Activated T-cell treated with anti-CD3 and anti-CD28 coated beads, Interleukin-2, amount 50 U/mL, for 48 hours (primary cell): Measurements from ENCODE around the gene TCFL5.
"Not testable (repeated sequence)": the region's sequence is repeated elsewhere in the genome, so short reads cannot be mapped to it uniquely, and the experiment has no call there.

Source experiments
- DNase-seq, 2 experiments: peaks; one replicate each; pipeline ENCODE4 v3.0.0-alpha.2; 2020

Gene TCFL5

DNA sequence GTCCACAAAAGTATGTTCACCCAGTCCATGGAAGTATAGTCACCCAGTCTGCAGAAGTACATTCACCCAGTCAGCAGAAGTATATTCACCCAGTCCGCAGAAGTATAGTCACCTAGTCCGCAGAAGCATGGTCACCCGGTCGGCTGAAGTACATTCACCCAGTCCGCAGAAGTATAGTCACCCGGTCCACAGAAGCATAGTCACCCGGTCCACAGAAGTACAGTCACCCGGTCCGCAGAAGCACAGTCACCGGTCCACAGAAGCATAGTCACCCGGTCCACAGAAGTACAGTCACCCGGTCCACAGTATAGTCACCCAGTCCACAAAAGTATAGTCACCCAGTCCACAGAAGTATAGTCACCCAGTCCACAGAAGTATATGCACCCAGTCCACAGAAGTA, 8.8 kb downstream of the TCFL5 start:
- no peak for DNase-seq

DNA sequence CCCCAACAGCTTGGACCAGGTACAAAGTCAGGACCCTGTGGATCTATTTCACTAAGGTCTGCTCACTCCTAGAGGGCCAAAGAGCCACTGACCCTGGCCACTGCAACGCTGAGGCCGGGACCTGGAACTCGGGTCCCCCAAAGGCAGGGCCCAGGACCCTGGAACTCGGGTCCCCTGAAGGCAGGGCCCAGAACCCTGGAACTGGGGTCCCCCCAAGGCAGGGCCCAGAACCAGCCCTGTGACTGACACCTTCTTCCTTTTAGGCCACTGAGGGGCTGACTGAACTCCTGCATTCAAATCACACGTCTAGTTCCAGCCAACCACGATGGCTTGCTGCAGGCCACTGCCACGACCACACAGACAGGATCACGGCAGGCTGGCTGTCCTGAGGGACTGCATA, 9.4 kb downstream of the TCFL5 start:
- DNase-seq = no peak

DNA sequence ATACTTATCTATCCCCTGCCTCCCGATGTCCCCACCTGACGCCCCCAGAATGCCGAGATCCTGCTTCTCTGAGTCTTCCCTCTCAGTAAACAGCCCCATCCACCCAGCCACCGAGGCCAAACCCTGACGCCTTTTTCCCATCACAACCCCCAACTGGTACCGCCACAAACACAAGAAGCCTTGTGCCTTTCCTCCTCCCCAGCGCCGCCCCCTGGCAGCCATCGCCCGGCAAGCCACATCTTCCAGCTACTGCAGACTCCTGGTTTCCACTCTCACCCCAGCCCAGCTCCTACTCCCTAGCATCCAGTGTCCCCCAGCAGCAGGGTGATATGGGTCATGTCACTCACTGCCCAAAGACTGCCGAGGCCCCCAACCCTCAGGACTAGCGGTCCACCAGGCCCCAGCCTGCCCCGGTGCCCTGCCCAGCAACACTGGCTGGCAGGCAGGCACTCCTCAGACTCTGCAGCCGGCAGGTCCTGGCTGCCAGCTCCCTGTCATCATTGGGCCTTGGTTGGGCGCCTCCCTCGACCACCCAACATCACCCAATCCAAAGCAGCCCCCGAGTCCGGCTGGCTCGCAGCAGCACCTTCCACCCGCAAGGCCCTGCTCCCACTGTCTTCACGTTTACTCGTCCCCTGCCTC, 11.2 kb downstream of the TCFL5 start:
- no peak for DNase-seq

DNA sequence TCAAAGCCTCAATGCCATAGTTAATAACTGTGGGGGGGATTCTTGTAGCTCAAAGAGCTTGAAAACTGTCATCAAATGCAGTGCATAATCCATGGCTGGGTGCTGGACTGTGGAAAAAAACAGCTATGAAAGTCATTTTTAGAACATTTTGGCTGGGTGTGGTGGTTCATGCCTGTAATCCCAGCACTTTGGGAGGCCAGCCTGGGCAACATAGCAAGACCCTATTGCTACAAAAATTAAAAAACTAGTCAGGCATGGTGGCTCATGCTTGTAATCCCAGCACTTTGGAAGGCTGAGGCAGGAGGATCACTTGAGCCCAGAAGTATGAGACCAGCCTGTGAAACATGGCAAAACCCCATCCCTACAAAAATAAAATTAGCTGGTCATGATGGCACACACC, 12.2 kb downstream of the TCFL5 start:
- DNase-seq = no peak

DNA sequence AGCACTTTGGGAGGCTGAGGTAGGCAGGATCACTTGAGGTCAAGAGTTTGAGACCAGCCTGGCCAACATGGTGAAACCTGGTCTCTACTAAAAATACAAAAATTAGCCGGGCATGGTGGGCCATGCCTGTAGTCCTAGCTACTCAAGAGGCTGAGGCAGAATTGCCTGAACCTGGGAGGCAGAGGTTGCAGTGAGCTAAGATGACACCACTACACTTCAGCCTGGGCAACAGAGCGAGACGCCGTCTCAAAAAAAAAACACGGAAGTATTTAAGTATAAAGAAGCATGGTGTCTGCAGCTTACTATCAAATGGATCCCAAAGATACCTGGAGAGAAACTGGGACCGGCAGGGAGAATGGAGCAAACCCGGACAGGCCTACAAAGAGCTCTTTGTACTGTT, 12.7 kb downstream of the TCFL5 start:
- DNase-seq = not testable (repeated sequence)

DNA sequence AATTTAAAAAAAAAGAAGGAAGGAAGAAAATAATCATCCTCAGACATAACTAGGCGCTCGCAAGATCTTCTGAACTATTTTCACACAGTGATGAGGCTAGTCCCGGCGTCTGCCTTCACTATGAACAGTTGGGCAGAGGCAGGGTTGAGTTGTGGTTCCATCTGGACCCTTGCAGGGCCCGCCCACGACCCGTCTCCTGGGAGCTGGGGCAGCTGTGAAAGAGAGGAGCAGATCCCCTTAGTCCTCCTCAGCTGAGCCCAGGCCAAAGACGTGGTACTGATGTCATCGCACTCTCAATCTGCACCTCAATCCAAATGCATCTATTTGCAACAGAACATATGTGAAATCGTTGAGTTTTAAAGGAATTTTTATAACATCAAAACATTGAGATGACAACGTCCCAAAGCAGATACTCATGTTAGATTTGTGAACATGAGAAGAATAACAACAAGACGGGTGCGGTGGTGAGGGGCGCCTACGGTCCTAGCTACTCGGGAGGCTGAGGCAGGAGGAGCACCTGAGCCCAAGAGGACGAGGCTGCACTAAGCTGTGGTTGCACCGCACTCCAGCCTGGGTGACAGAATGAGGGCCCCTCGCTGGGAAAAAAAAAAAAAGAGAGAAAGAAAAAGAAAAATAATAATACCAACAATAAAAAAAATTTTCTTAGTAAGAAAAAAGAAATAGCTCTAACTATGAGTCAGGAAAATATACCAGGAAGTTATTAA, 15.3 kb downstream of the TCFL5 start:
- no peak for DNase-seq

DNA sequence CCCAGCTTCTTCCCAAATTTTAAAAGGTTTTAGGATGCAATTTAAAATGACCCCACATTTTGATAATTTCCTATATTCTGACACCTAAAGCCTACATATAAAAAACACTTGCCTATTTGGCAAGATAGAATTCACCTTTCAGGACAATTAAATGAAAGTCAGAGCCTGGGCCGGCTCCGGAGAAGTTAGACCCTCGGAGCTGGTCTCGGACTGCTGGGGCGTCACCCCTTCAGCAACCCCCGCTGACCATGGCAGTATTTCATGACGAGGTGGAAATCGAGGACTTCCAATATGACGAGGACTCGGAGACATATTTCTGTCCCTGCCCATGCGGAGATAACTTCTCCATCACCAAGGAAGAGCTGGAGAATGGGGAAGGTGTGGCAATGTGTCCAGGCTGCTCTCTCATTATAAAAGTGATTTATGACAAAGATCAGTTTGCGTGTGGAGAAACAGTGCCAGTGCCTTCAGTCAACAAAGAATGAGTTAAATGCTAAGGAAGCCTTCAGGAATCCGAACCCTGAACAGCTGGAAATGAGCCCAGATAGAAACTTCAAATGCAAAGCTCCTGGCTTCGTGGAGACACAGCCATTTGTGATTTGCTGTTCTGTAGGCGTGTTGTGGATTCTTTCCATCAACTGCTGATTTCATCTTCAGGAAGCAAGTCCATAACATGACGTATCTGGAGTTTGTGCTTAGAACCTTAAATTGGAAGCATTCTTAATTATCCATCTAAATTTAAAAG, 16.0 kb downstream of the TCFL5 start:
- DNase-seq = no peak

DNA sequence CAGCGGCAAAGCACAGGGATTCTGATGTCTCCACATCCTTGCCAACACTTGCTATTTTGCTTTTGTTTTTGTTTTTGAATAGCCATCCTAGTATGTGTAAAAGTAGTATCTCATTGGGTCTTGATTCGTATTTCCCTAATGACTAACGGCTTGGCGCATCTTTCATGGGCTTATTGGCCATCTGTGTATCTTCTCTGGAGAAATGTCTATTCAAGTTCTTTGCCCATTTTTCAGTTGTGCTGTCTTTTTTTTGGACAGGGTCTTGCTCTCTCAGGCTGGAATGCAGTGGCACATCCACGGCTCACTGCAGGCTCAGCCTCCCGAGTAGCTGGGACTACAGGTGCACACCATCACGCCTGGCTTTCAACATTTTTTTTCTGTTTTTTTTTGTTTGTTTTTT, 17.4 kb downstream of the TCFL5 start:
- DNase-seq = no peak

DNA sequence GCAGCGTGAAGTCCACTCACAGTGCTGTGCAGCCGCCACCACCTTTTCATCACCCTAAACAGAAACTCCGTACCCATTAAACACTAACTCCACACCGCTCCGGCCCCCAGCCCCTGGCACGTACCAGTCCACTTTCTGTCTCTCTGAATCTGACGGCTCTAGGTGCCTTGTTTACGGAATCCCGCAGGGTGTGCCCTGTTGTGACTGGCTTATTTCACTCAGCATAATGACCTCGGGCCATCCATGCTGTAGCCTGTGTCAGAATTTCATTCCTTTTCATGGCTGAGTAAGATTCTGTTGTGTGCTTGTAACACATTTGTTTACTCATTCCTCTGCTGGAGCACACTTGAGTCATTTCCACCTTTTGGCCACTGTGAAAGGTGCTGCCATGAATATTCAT, 18.0 kb downstream of the TCFL5 start:
- DNase-seq = no peak

DNA sequence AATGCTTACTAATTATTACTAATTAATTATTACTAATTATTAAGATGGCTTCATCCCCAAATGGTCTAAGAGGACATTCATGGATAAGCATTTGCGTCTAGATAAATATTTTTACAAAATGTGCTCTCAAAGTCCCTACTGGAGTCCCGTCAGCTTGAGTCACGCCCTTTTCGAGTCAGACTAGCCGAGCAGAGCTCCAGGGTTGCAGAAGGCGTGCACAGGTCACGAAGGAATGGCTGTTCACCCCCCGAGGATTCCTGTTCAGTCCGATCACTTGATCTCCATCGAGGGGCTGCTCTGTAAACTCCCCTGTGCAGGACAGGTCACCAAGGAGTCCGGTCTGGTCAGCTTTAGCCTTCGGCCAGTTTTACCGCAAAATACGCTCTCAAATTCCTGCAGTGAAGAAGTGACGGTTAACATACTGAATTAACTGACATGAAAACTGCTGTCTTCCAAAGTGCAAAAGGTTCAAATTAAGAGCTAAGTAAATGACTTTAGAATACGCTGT, 19.9 kb downstream of the TCFL5 start:
- DNase-seq = no peak

DNA sequence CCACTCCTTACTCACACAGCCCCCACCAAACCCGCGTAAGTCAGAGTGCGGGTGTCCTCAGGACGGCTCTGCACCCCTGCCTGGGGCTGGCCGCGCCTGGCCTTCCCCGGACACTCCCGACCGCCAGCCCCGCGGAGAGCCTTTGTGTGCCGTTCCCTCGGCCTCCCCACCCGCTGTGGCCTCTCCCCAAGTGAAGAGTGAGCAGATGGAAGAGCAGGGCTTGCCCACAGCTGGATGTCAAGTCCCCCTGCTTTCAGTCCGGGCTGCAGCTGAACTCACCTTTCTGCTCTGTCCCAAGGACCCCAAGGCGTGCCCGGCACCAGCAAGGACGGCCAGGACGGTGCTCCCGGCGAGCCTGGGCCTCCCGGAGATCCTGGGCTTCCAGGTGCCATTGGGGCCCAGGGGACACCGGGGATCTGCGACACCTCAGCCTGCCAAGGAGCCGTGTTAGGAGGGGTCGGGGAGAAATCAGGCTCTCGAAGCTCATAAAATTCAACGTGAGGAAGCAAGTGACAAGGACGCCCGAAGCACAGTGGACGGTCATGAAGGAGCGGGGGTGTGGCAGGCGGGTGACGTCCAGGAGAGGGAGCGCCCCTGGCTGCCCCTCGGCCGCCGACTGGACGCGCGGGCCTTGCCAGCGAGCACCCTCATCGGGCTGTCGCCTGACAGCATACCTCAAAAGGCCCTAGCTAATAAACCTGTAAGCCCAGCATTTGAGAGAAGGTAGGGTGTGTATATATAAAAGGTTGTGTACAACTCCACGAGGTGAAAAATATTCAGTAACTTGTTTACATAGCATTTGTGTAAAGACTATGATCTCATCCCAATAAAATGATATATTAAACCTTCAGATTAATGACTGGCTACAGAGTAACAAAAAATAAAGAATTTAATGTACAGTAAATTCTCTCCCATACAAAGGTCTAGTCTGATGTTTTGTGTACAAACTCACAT, 21.1 kb downstream of the TCFL5 start:
- no peak for DNase-seq

DNA sequence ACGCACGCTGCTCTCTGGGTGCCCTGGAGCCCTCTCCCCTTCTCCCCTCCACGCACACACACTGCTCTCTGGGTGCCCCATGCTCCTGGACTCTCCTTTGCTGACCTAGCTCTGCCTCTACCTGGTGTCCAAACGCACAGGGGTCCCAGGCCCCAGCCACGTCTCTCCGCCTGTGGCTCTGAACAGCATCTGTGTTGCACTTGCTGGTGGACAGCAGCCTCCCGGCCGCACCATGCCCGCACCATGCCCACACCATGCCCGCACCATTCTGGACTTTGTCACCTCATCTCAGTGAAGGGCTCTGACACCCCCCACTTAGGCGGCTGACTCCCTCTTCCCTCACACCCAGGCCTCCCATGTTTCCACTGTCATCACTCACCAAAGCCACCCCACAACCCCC, 21.8 kb downstream of the TCFL5 start:
- no peak for DNase-seq

DNA sequence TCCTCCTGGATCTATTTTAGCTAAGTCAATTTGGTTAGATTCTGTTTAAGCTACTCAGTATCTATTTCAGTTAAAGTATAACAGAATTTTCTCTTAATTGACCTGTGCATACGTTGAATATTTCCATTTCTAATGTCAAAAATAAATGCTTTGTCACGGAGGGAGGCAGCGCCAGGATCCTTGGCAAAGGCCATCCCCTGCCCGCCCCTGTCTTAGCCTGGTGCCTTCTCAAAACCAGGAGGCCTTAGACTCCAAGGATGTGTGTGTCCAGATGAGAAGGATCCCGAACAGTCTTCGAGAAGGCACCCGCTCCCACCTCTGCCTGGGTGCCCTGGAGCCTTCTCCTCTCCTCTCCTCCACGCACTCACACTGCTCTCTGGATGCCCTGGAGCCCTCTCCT, 22.4 kb downstream of the TCFL5 start:
- DNase-seq = no peak

DNA sequence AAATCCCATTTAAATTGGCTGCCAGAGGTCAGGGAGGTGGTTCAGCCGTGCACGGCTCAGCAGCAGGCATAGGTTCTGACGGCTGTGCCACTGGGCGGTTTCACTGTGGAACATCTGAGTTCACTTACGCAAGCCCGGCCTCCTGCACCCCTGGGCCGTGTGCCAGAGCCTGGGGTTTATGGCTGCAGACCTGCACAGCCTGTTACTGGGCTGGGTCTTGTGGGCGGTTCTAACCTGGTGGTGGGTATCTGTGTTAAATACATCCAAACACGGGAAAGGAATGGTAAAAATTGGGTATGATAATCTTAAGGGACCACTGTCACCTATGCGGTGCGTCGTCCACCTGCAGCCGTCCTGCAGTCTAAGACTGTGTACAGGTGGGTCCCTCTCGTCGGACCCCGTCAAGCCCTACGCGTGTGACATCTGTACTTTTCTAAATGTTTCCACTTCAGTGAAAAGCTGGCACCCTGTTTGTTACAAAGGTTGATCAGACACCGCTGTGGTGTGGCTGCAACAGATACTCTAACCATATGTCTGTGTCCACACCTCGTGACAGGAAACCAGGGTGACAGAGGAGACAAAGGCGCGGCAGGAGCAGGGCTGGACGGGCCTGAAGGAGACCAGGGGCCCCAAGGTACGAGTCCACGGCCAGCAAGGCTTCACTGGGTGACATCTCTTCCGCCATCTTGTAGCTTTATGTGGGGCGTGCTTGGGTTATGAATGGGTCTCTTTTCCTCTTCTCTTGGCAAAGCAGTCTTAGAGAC, 23.3 kb downstream of the TCFL5 start:
- no peak for DNase-seq

DNA sequence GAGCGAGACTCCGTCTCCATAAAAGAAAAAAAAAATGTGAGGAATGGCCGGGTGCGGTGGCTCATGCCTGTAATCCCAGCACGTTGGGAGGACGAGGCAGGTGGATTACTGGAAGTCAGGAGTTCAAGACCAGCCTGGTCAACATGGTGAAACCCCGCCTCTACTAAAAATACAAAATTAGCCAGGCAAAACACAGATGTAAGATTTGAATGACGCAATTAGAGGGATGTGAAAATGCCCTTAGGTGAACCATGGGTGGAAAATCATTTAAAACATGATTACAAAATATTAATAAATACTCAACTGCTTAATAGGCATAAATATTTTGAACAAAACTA, 23.9 kb downstream of the TCFL5 start:
- DNase-seq = no peak

DNA sequence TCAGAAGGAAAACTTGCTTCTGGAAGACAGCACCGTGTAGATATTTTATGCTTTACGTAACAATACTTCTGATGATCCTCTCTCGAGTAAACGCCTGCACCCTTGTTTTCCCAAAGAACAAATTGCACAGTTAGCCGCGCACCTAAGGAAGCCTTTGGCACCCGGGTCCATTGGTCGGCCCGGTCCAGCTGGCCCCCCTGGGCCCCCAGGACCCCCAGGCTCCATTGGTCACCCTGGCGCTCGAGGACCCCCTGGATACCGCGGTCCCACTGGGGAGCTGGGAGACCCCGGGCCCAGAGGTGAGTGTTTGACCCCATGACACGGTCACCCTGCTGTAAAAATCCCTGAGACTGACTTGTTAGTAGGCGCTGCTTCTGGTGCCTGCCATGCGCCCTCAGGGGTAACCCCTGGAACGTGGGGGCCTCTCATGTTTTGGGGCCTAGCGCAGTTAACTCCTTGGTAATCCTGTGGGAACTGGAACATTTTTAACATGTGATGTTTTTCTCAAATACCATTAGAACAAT, 24.6 kb downstream of the TCFL5 start:
- DNase-seq = no peak

DNA sequence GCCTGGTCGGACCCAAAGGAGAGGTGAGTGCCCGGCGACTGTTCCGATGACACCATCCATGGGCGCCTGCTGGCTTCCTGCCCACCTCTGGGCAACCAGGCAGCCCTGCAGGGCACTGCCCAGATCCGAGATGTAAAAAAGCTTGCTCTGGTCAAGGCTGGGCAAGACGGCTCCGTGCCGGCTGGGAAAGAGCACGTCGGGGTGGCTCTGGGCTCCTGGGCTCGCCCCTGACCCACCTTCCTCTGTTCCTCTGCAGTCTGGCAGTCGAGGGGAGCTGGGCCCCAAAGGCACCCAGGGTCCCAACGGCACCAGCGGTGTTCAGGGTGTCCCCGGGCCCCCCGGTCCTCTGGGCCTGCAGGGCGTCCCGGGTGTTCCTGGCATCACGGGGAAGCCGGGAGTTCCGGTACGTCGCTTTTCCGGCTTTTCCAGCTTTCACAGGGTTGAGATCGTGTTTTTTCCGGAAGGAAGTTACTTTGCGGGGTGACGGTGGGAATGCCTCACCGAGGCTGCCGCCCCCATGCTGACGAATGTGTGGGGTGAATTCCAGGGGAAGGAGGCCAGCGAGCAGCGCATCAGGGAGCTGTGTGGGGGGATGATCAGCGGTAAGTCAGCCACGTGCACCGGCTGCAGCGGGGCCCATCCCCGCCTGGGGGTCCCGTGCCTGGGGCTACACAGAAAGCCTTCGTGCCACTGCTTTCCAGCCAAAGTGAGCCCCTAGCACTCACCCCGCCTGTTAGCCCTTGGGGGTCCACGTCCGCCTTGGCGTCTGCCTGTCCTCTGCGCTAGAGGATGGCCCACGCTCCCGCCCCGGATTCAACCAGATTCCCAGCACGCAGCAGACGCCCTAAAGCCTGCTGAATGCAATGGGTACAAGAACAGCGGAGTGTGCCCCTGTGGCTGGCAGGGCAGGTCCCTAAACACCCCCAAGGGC, 25.4 kb downstream of the TCFL5 start:
- no peak for DNase-seq

DNA sequence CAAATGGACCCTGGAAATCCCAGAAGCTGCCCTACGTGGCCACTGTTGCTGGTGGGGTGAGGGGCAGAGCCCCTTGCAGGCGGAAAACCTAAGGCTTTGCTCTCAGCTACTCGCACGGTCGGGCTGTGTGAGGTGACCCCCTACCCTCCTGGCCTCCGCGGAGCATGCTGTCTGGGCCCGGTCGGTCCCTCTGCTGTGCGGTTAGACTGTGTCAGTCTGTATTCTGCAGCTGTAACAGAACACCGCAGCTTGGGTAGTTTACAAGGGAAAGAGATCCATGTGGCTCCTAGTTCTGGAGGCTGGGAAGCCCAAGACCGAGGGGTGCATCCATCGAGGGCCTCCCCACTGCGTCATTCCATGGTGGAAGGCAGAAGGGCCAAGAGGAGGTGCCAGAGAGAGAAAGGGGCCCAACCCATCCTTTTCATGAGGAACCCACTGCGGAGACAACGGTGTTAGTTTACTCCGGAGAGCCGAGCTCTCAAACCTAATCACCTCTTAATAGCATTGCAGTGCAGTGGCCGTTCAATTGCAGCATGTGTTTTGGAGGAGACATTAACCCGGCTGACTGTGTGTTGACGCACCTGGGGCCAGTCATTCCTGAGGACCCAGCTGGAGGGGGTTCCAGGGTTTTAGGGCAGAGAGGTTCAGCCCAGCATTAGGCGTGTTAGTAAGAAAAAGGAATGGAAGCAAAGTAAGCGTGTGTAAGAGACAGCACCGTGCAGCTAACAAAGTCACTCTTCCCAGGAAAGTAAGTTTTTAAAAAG, 26.5 kb downstream of the TCFL5 start:
- DNase-seq = no peak

DNA sequence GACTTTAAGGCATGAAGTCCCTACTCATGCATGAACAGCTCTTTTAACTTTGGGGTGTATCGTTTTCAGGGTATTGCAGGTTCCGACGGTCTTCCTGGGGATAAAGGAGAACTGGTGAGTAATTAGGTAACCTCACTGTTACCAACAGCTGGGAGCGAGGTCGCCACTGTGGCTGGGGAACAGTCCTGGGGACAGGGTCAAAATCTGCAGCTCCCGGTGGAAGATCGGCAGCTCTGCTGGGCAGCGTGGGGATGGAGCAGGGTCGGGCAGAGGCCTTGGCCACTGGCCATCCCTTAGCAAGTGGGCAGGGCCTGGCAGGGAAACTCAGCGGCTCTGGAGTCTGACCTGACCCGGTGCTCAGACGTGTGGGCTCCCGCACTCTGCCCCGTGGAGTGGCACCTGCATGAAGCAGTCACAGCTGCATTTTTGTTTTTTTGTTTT, 28.7 kb downstream of the TCFL5 start:
- no peak for DNase-seq
